Measurements from ENCODE around the gene SYT14.

- TF ChIP-seq, protein P1, sequence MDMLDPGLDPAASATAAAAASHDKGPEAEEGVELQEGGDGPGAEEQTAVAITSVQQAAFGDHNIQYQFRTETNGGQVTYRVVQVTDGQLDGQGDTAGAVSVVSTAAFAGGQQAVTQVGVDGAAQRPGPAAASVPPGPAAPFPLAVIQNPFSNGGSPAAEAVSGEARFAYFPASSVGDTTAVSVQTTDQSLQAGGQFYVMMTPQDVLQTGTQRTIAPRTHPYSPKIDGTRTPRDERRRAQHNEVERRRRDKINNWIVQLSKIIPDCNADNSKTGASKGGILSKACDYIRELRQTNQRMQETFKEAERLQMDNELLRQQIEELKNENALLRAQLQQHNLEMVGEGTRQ (IDR thresholded peaks at IDR 0.05; ENCODE audit: low read depth, low read length): no peak
- no peak for TF ChIP-seq CTCF (conservative IDR thresholded peaks at IDR 0.05; ENCODE audit: low read depth, low read length)
- TF ChIP-seq MXI1 (IDR thresholded peaks at IDR 0.05; ENCODE audit: borderline replicate concordance, low read depth, low read length): no peak
- no peak for TF ChIP-seq SMC3 (IDR thresholded peaks at IDR 0.05; ENCODE audit: low read depth, low read length)
- TF ChIP-seq POLR2A (IDR thresholded peaks at IDR 0.05; ENCODE audit: low read depth, low read length): no peak
- no peak for TF ChIP-seq CHD1 (IDR thresholded peaks at IDR 0.05; ENCODE audit: low read depth, low read length)
- TF ChIP-seq BHLHE40 (IDR thresholded peaks at IDR 0.05; ENCODE audit: low read depth, low read length): no peak
- TF ChIP-seq RFX5 (IDR thresholded peaks at IDR 0.05; ENCODE audit: low read depth, low read length): no peak
- TF ChIP-seq MAFK (IDR thresholded peaks at IDR 0.05; ENCODE audit: low read depth, low read length): no peak
- TF ChIP-seq, protein P2, sequence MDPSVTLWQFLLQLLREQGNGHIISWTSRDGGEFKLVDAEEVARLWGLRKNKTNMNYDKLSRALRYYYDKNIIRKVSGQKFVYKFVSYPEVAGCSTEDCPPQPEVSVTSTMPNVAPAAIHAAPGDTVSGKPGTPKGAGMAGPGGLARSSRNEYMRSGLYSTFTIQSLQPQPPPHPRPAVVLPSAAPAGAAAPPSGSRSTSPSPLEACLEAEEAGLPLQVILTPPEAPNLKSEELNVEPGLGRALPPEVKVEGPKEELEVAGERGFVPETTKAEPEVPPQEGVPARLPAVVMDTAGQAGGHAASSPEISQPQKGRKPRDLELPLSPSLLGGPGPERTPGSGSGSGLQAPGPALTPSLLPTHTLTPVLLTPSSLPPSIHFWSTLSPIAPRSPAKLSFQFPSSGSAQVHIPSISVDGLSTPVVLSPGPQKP (IDR thresholded peaks at IDR 0.05; ENCODE audit: borderline replicate concordance, low read depth, low read length): no peak
- no peak for TF ChIP-seq RAD21 (IDR thresholded peaks at IDR 0.05; ENCODE audit: low read length)
- TF ChIP-seq RCOR1 (IDR thresholded peaks at IDR 0.05; ENCODE audit: insufficient replicate concordance, low read length): no peak
- TF ChIP-seq FOS (IDR thresholded peaks at IDR 0.05; ENCODE audit: low read depth, low read length): no peak
Measured at GRCh38 chr1:210104103-210104502, 166.1 kb downstream of the SYT14 start.
